ENCODE data around the gene EPHA8.

DNA sequence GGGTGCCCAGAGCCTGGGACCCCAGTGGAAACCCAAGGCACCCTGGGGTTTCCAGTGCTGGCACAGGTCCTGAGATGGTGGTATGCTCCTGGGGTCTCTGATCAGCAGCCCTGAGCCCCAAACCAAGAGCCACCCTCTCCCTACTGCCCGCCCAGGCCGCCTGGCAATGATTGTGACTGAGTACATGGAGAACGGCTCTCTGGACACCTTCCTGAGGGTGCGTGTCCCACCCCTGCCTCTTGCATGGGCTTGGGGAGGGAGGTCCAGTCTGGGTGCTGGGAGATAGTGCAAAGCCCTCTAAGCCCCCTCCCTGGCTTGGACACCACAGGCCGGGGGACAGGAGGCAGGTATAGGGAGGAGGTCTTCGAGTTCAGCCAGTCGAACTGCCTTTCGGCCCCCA, 34.7 kb downstream of the EPHA8 start:
- no peak for TF ChIP-seq EZH2 (IDR thresholded peaks at IDR 0.05)
- TF ChIP-seq, protein P1, sequence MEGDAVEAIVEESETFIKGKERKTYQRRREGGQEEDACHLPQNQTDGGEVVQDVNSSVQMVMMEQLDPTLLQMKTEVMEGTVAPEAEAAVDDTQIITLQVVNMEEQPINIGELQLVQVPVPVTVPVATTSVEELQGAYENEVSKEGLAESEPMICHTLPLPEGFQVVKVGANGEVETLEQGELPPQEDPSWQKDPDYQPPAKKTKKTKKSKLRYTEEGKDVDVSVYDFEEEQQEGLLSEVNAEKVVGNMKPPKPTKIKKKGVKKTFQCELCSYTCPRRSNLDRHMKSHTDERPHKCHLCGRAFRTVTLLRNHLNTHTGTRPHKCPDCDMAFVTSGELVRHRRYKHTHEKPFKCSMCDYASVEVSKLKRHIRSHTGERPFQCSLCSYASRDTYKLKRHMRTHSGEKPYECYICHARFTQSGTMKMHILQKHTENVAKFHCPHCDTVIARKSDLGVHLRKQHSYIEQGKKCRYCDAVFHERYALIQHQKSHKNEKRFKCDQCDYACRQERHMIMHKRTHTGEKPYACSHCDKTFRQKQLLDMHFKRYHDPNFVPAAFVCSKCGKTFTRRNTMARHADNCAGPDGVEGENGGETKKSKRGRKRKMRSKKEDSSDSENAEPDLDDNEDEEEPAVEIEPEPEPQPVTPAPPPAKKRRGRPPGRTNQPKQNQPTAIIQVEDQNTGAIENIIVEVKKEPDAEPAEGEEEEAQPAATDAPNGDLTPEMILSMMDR (IDR thresholded peaks at IDR 0.05): no peak
